Liver (tissue), 9 donors: ENCODE measurements around the gene WWC2. TPM values are rescaled to one million over a fixed set of nuclear protein-coding genes. Genes with fewer than 3 reads are reported as not detected.

Experiments used
- DNase-seq: peaks from one replicate; pipeline ENCODE4 v3.0.0-alpha.2; 2017; ENCODE audit warnings: low spot score
- H3K27ac ChIP-seq, 2 donors: one replicate each; pipeline ENCODE4 v1.7.0; 2013; ENCODE audit warnings: inconsistent platforms in 2 of 2, low read length in 2 of 2, control low read depth in 1 of 2, low read depth in 1 of 2, mild to moderate bottlenecking in 1 of 2
- H3K27me3 ChIP-seq, 4 donors: one replicate each; pipeline versions ENCODE4 v1.6.1 to v1.7.0; 2013; ENCODE audit warnings: low read length in 3 of 4, inconsistent platforms in 1 of 4, mild to moderate bottlenecking in 1 of 4, moderate library complexity in 1 of 4; ENCODE audit not compliant: control insufficient read depth in 4 of 4, insufficient read depth in 4 of 4
- H3K36me3 ChIP-seq, 4 donors: one replicate each; pipeline versions ENCODE4 v1.6.1 to v1.7.0; 2013; ENCODE audit warnings: low read length in 3 of 4, mild to moderate bottlenecking in 3 of 4, low read depth in 1 of 4, moderate library complexity in 1 of 4; ENCODE audit not compliant: control insufficient read depth in 4 of 4, insufficient read depth in 3 of 4
- H3K4me1 ChIP-seq, 4 donors: one replicate each; pipeline versions ENCODE4 v1.6.1 to v1.7.0; 2013; ENCODE audit warnings: low read length in 3 of 4, mild to moderate bottlenecking in 3 of 4, moderate library complexity in 1 of 4; ENCODE audit not compliant: control insufficient read depth in 4 of 4, insufficient read depth in 4 of 4
- H3K4me3 ChIP-seq, 3 donors: one replicate each; pipeline versions ENCODE4 v1.6.1 to v1.7.0; 2013; ENCODE audit warnings: low read length in 3 of 3, control low read depth in 1 of 3, low read depth in 1 of 3, mild to moderate bottlenecking in 1 of 3
- H3K9ac ChIP-seq, 2 donors: one replicate each; pipeline ENCODE4 v1.7.0; 2013; ENCODE audit warnings: low read length in 2 of 2, mild to moderate bottlenecking in 2 of 2, moderate library complexity in 2 of 2, control low read depth in 1 of 2, low read depth in 1 of 2
- H3K9me3 ChIP-seq, 4 donors: one replicate each; pipeline versions ENCODE4 v1.6.1 to v1.7.0; 2013; ENCODE audit warnings: low read length in 3 of 4; ENCODE audit not compliant: control insufficient read depth in 4 of 4
- ATF3 ChIP-seq: IDR thresholded peaks from 2 replicates; pipeline ENCODE4 v1.6.1; 2016; ENCODE audit warnings: antibody characterized with exemption
- EGR1 ChIP-seq, 2 donors: IDR thresholded peaks; 2 replicates each; pipeline ENCODE4 v1.6.1; 2016 to 2018; ENCODE audit warnings: antibody characterized with exemption in 2 of 2, low read depth in 2 of 2
- FOXA1 ChIP-seq: IDR thresholded peaks from 2 replicates; pipeline ENCODE4 v1.6.1; 2016; ENCODE audit warnings: antibody characterized with exemption
- FOXA2 ChIP-seq: IDR thresholded peaks from 2 replicates; pipeline ENCODE4 v1.6.1; 2016; ENCODE audit warnings: antibody characterized with exemption
- GABPA ChIP-seq, 2 donors: IDR thresholded peaks in 1 of 2; conservative IDR thresholded peaks in 1 of 2; 2 replicates each; pipeline ENCODE4 v1.6.1; 2016; ENCODE audit warnings: antibody characterized with exemption in 2 of 2, mild to moderate bottlenecking in 1 of 2, moderate library complexity in 1 of 2
- HNF4A ChIP-seq, 2 donors: conservative IDR thresholded peaks; 2 replicates each; pipeline ENCODE4 v1.6.1; 2016; ENCODE audit warnings: antibody characterized with exemption in 2 of 2, mild to moderate bottlenecking in 2 of 2
- HNF4G ChIP-seq: IDR thresholded peaks from 2 replicates; pipeline ENCODE4 v1.6.1; 2016; ENCODE audit warnings: antibody characterized with exemption
- JUND ChIP-seq, 2 donors: IDR thresholded peaks; 2 replicates each; pipeline ENCODE4 v1.6.1; 2016; ENCODE audit warnings: antibody characterized with exemption in 2 of 2
- NR2F2 ChIP-seq: IDR thresholded peaks from 2 replicates; pipeline ENCODE4 v1.6.1; 2016; ENCODE audit warnings: antibody characterized with exemption
- RAD21 ChIP-seq, 2 donors: IDR thresholded peaks; 2 replicates each; pipeline ENCODE4 v1.6.1; 2016; ENCODE audit warnings: antibody characterized with exemption in 2 of 2, mild to moderate bottlenecking in 2 of 2
- REST ChIP-seq: IDR thresholded peaks from 2 replicates; pipeline ENCODE4 v1.6.1; 2016; ENCODE audit warnings: antibody characterized with exemption, mild to moderate bottlenecking
- RXRA ChIP-seq, 2 donors: IDR thresholded peaks; 2 replicates each; pipeline ENCODE4 v1.6.1; 2017 to 2018; ENCODE audit warnings: antibody characterized with exemption in 2 of 2, mild to moderate bottlenecking in 1 of 2
- SP1 ChIP-seq: IDR thresholded peaks from 2 replicates; pipeline ENCODE4 v1.6.1; 2018; ENCODE audit warnings: antibody characterized with exemption, mild to moderate bottlenecking
- WGBS: extraction: QIAGEN DNeasy Blood & Tissue Kit; methylation state at CpG from one replicate; pipeline ENCODE4 v1.1.7; 2013; 5-methylcytosine and 5-hydroxymethylcytosine counted together
- polyA plus RNA-seq, 2 donors: library from polyadenylated mRNA; stranded (reverse) in 1 of 2; unstranded in 1 of 2; fragments of 200-250 nt in 1 of 2; fragments of >200 nt in 1 of 2; fragmentation: Nextera tagmentation in 1 of 2; extraction: Ambion mirVana in 1 of 2; gene quantifications; one replicate each; pipeline versions ENCODE4 v1.2.1 to v1.2.3, GENCODE V29; 2013 to 2015
- total RNA-seq, 2 donors: library from RNA; depleted of rRNA; stranded (reverse); fragments of >200 nt; gene quantifications; one replicate each; pipeline ENCODE4 v1.2.3, GENCODE V29; 2014
- TF ChIP-seq, protein P1 (sequence below): fragments of 150-350 bp; IDR thresholded peaks from 2 replicates; pipeline ENCODE4 v1.5.1; 2017; ENCODE audit warnings: improper control_type of control experiment, low read depth, low read length; ENCODE audit not compliant: missing input control
- TF ChIP-seq, protein P2 (sequence below): IDR thresholded peaks from 2 replicates; pipeline ENCODE4 v1.6.1; 2016; ENCODE audit warnings: antibody characterized with exemption
- TF ChIP-seq, protein P3 (sequence below): IDR thresholded peaks from 2 replicates; pipeline ENCODE4 v1.6.1; 2016; ENCODE audit warnings: antibody characterized with exemption
- donor health status: healthy.
- donor health status: healthy.
- donor health status: healthy.
- donor health status: healthy.
- donor health status: healthy.

Gene WWC2
- total and polyA plus RNA-seq, 4 donors: 8.6 to 60.1 (median 13.3) TPM

DNA sequence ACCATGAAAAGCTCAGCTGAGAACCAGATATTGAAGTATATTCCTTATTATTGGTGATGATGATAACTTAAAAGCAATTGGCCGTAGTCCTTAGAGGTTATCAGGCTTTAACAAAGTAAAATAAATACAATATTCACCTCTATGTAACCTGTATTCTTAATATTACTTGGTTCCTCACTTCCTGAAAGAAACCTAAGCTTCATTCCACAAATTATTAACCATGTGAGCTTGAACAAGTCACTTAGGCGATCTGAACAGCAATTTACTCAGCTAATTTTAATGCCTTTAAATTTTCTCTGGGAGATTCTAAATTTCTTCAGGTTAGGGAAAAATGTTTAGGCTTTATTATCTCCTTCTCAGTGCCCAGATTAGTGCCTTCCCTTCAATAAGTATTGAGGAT lies 151.8 kb downstream of the WWC2 start:
- H3K9ac ChIP-seq: peak overlapping the region in 1 of 2 donors; percentile 3
- peak overlapping the region in 1 of 2 donors; percentile 37 for H3K27ac ChIP-seq
- DNase-seq: no peak
- H3K4me3 ChIP-seq: no peak overlapping the region
- H3K36me3 ChIP-seq: no peaks in the 10 kb centered on the region
- peaks cover 3 to 53% (median 31%) of the 10 kb centered on the region in 4 donors for H3K4me1 ChIP-seq
- H3K27me3 ChIP-seq: no peaks in the 10 kb centered on the region
- 43% methylated on average over 2 of the region's 2 CpGs for WGBS
- no peak for TF ChIP-seq EGR1 (IDR thresholded peaks at IDR 0.05; ENCODE audit: low read depth in 2 of 2)
- no peak for TF ChIP-seq FOXA2
- TF ChIP-seq SP1: no peak
- TF ChIP-seq HNF4G: no peak
- no peak for TF ChIP-seq HNF4A (conservative IDR thresholded peaks at IDR 0.05)
- TF ChIP-seq ATF3: no peak
- TF ChIP-seq, protein P1, sequence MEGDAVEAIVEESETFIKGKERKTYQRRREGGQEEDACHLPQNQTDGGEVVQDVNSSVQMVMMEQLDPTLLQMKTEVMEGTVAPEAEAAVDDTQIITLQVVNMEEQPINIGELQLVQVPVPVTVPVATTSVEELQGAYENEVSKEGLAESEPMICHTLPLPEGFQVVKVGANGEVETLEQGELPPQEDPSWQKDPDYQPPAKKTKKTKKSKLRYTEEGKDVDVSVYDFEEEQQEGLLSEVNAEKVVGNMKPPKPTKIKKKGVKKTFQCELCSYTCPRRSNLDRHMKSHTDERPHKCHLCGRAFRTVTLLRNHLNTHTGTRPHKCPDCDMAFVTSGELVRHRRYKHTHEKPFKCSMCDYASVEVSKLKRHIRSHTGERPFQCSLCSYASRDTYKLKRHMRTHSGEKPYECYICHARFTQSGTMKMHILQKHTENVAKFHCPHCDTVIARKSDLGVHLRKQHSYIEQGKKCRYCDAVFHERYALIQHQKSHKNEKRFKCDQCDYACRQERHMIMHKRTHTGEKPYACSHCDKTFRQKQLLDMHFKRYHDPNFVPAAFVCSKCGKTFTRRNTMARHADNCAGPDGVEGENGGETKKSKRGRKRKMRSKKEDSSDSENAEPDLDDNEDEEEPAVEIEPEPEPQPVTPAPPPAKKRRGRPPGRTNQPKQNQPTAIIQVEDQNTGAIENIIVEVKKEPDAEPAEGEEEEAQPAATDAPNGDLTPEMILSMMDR: no peak
- TF ChIP-seq REST: no peak
- TF ChIP-seq RXRA (IDR thresholded peaks at IDR 0.05): no peak
- TF ChIP-seq GABPA (IDR thresholded peaks at IDR 0.05 in 1 of 2, conservative IDR thresholded peaks at IDR 0.05 in 1 of 2): no peak
- TF ChIP-seq FOXA1: no peak
- H3K9me3 ChIP-seq: no peaks in the 10 kb centered on the region

- Histone ChIP-seq H3K36me3 (no peaks in the 10 kb centered on the region), H3K9me3 (no peaks in the 10 kb centered on the region), H3K9ac (no peak overlapping the region), H3K27ac (peak overlapping the region; percentile 48 to 64), H3K4me3 (no peak overlapping the region), H3K4me1 (peaks cover 5 to 58% (median 34%) of the 10 kb centered on the region in 4 donors), H3K27me3 (no peaks in the 10 kb centered on the region)
- no peak for DNase-seq
- no peak for TF ChIP-seq RAD21 (IDR thresholded peaks at IDR 0.05)
- 91% methylated on average over 4 of the region's 4 CpGs for WGBS
Observed at GRCh38 chr4:183252959-183253358, 153.9 kb downstream of the WWC2 start.

DNA sequence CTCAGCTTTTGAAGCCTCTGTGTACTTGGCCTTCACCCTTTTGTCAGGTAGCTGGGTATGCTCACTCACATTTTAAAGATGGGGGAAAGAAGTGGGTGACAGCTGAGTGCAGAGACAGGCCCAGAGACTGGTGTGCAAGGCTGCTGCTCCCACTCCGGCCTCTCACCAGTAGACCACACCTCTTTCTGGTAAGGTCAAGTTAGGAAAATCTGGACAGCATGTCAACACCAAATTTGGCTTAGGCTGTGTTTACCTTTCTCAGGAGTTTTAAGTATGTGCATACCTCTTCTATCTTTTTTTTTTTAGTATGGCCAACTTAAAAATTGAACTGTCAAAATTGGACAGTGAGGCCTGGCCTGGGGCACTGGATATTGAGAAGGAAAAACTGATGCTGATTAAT lies 154.4 kb downstream of the WWC2 start:
- H3K4me3 ChIP-seq: no peak overlapping the region
- WGBS: 7% methylated on average over 1 of the region's 1 CpG
- H3K27ac ChIP-seq: peak overlapping the region; percentile 48 to 64
- TF ChIP-seq, protein P2, sequence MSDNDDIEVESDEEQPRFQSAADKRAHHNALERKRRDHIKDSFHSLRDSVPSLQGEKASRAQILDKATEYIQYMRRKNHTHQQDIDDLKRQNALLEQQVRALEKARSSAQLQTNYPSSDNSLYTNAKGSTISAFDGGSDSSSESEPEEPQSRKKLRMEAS: no peak
- TF ChIP-seq RXRA (IDR thresholded peaks at IDR 0.05) (peak; percentile 65 to 66), FOXA1 (peak; percentile 64), REST (peak; percentile 28), SP1 (peak; percentile 43), HNF4A (conservative IDR thresholded peaks at IDR 0.05) (peak; percentile 36 to 49), RAD21 (IDR thresholded peaks at IDR 0.05) (peak in 1 of 2 donors; percentile 39), HNF4G (no peak), GABPA (IDR thresholded peaks at IDR 0.05 in 1 of 2, conservative IDR thresholded peaks at IDR 0.05 in 1 of 2) (no peak), JUND (IDR thresholded peaks at IDR 0.05) (peak in 1 of 2 donors; percentile 12), NR2F2 (no peak), EGR1 (IDR thresholded peaks at IDR 0.05; ENCODE audit: low read depth in 2 of 2) (no peak)
- TF ChIP-seq, protein P3, sequence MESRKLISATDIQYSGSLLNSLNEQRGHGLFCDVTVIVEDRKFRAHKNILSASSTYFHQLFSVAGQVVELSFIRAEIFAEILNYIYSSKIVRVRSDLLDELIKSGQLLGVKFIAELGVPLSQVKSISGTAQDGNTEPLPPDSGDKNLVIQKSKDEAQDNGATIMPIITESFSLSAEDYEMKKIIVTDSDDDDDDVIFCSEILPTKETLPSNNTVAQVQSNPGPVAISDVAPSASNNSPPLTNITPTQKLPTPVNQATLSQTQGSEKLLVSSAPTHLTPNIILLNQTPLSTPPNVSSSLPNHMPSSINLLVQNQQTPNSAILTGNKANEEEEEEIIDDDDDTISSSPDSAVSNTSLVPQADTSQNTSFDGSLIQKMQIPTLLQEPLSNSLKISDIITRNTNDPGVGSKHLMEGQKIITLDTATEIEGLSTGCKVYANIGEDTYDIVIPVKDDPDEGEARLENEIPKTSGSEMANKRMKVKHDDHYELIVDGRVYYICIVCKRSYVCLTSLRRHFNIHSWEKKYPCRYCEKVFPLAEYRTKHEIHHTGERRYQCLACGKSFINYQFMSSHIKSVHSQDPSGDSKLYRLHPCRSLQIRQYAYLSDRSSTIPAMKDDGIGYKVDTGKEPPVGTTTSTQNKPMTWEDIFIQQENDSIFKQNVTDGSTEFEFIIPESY: no peak

More for the DNA sequence above, 154.4 kb downstream of the WWC2 start:
- Histone ChIP-seq H3K27me3 (no peaks in the 10 kb centered on the region), H3K36me3 (no peaks in the 10 kb centered on the region), H3K9me3 (no peaks in the 10 kb centered on the region), H3K4me1 (peaks cover 5 to 56% (median 34%) of the 10 kb centered on the region in 4 donors), H3K9ac (no peak overlapping the region)
- no peak for DNase-seq
